Liver (tissue), 9 donors: ENCODE measurements around the gene GRIP2. TPM values are rescaled to one million over a fixed set of nuclear protein-coding genes. Genes with fewer than 3 reads are reported as not detected.

ENCODE experiments used
- DNase-seq: peaks from one replicate; pipeline ENCODE4 v3.0.0-alpha.2; 2017; ENCODE audit warnings: low spot score
- H3K27ac ChIP-seq, 2 donors: one replicate each; pipeline ENCODE4 v1.7.0; 2013; ENCODE audit warnings: inconsistent platforms in 2 of 2, low read length in 2 of 2, control low read depth in 1 of 2, low read depth in 1 of 2, mild to moderate bottlenecking in 1 of 2
- H3K27me3 ChIP-seq, 4 donors: one replicate each; pipeline versions ENCODE4 v1.6.1 to v1.7.0; 2013; ENCODE audit warnings: low read length in 3 of 4, inconsistent platforms in 1 of 4, mild to moderate bottlenecking in 1 of 4, moderate library complexity in 1 of 4; ENCODE audit not compliant: control insufficient read depth in 4 of 4, insufficient read depth in 4 of 4
- H3K36me3 ChIP-seq, 4 donors: one replicate each; pipeline versions ENCODE4 v1.6.1 to v1.7.0; 2013; ENCODE audit warnings: low read length in 3 of 4, mild to moderate bottlenecking in 3 of 4, low read depth in 1 of 4, moderate library complexity in 1 of 4; ENCODE audit not compliant: control insufficient read depth in 4 of 4, insufficient read depth in 3 of 4
- H3K4me1 ChIP-seq, 4 donors: one replicate each; pipeline versions ENCODE4 v1.6.1 to v1.7.0; 2013; ENCODE audit warnings: low read length in 3 of 4, mild to moderate bottlenecking in 3 of 4, moderate library complexity in 1 of 4; ENCODE audit not compliant: control insufficient read depth in 4 of 4, insufficient read depth in 4 of 4
- H3K4me3 ChIP-seq, 3 donors: one replicate each; pipeline versions ENCODE4 v1.6.1 to v1.7.0; 2013; ENCODE audit warnings: low read length in 3 of 3, control low read depth in 1 of 3, low read depth in 1 of 3, mild to moderate bottlenecking in 1 of 3
- H3K9ac ChIP-seq, 2 donors: one replicate each; pipeline ENCODE4 v1.7.0; 2013; ENCODE audit warnings: low read length in 2 of 2, mild to moderate bottlenecking in 2 of 2, moderate library complexity in 2 of 2, control low read depth in 1 of 2, low read depth in 1 of 2
- H3K9me3 ChIP-seq, 4 donors: one replicate each; pipeline versions ENCODE4 v1.6.1 to v1.7.0; 2013; ENCODE audit warnings: low read length in 3 of 4; ENCODE audit not compliant: control insufficient read depth in 4 of 4
- ATF3 ChIP-seq: IDR thresholded peaks from 2 replicates; pipeline ENCODE4 v1.6.1; 2016; ENCODE audit warnings: antibody characterized with exemption
- EGR1 ChIP-seq, 2 donors: IDR thresholded peaks; 2 replicates each; pipeline ENCODE4 v1.6.1; 2016 to 2018; ENCODE audit warnings: antibody characterized with exemption in 2 of 2, low read depth in 2 of 2
- FOXA1 ChIP-seq: IDR thresholded peaks from 2 replicates; pipeline ENCODE4 v1.6.1; 2016; ENCODE audit warnings: antibody characterized with exemption
- FOXA2 ChIP-seq: IDR thresholded peaks from 2 replicates; pipeline ENCODE4 v1.6.1; 2016; ENCODE audit warnings: antibody characterized with exemption
- GABPA ChIP-seq, 2 donors: IDR thresholded peaks in 1 of 2; conservative IDR thresholded peaks in 1 of 2; 2 replicates each; pipeline ENCODE4 v1.6.1; 2016; ENCODE audit warnings: antibody characterized with exemption in 2 of 2, mild to moderate bottlenecking in 1 of 2, moderate library complexity in 1 of 2
- HNF4A ChIP-seq, 2 donors: conservative IDR thresholded peaks; 2 replicates each; pipeline ENCODE4 v1.6.1; 2016; ENCODE audit warnings: antibody characterized with exemption in 2 of 2, mild to moderate bottlenecking in 2 of 2
- HNF4G ChIP-seq: IDR thresholded peaks from 2 replicates; pipeline ENCODE4 v1.6.1; 2016; ENCODE audit warnings: antibody characterized with exemption
- JUND ChIP-seq, 2 donors: IDR thresholded peaks; 2 replicates each; pipeline ENCODE4 v1.6.1; 2016; ENCODE audit warnings: antibody characterized with exemption in 2 of 2
- NR2F2 ChIP-seq: IDR thresholded peaks from 2 replicates; pipeline ENCODE4 v1.6.1; 2016; ENCODE audit warnings: antibody characterized with exemption
- RXRA ChIP-seq, 2 donors: IDR thresholded peaks; 2 replicates each; pipeline ENCODE4 v1.6.1; 2017 to 2018; ENCODE audit warnings: antibody characterized with exemption in 2 of 2, mild to moderate bottlenecking in 1 of 2
- SP1 ChIP-seq: IDR thresholded peaks from 2 replicates; pipeline ENCODE4 v1.6.1; 2018; ENCODE audit warnings: antibody characterized with exemption, mild to moderate bottlenecking
- TAF1 ChIP-seq: conservative IDR thresholded peaks from 2 replicates; pipeline ENCODE4 v1.6.1; 2016; ENCODE audit warnings: antibody characterized with exemption, mild to moderate bottlenecking
- YY1 ChIP-seq: IDR thresholded peaks from 2 replicates; pipeline ENCODE4 v1.6.1; 2016; ENCODE audit warnings: antibody characterized with exemption, mild to moderate bottlenecking
- ZBTB33 ChIP-seq: IDR thresholded peaks from 2 replicates; pipeline ENCODE4 v1.6.1; 2016; ENCODE audit warnings: antibody characterized with exemption
- WGBS: extraction: QIAGEN DNeasy Blood & Tissue Kit; methylation state at CpG from one replicate; pipeline ENCODE4 v1.1.7; 2013; 5-methylcytosine and 5-hydroxymethylcytosine counted together
- polyA plus RNA-seq, 2 donors: library from polyadenylated mRNA; stranded (reverse) in 1 of 2; unstranded in 1 of 2; fragments of 200-250 nt in 1 of 2; fragments of >200 nt in 1 of 2; fragmentation: Nextera tagmentation in 1 of 2; extraction: Ambion mirVana in 1 of 2; gene quantifications; one replicate each; pipeline versions ENCODE4 v1.2.1 to v1.2.3, GENCODE V29; 2013 to 2015
- total RNA-seq, 2 donors: library from RNA; depleted of rRNA; stranded (reverse); fragments of >200 nt; gene quantifications; one replicate each; pipeline ENCODE4 v1.2.3, GENCODE V29; 2014
- TF ChIP-seq, protein P1 (sequence below): IDR thresholded peaks from 2 replicates; pipeline ENCODE4 v1.6.1; 2016; ENCODE audit warnings: antibody characterized with exemption
- TF ChIP-seq, protein P2 (sequence below): fragments of 150-350 bp; IDR thresholded peaks from 2 replicates; pipeline ENCODE4 v1.5.1; 2017; ENCODE audit warnings: improper control_type of control experiment, low read depth, low read length; ENCODE audit not compliant: missing input control
- TF ChIP-seq, protein P3 (sequence below): IDR thresholded peaks from 2 replicates; pipeline ENCODE4 v1.6.1; 2016; ENCODE audit warnings: antibody characterized with exemption, mild to moderate bottlenecking
- donor health status: healthy.
- donor health status: healthy.
- donor health status: healthy.
- donor health status: healthy.
- donor health status: healthy.

GRIP2 gene
- total and polyA plus RNA-seq, 4 donors, result 0.05 to 0.33 (median 0.09) TPM; not detected in 1

DNA sequence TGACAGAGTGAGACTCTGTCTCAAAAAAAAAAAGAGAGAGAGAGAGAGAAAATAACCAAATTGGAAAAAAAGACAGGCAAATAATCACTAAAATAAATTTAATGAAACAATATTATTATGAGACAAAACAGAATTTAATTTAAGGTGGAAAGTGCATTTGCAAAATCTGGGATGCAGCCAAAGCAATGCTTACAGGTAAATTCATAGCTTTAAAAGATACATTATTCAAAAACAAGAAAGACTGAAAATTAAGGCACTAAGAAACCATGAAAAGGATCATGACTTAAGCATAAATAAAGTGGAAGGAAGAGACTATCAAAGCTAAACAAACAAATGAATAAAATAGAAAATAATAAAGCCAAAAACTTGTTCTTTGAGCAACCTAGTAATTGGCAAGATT, 37.7 kb downstream of the GRIP2 start:
- Histone ChIP-seq H3K9ac (no peak overlapping the region), H3K36me3 (no peaks in the 10 kb centered on the region), H3K4me3 (no peak overlapping the region), H3K4me1 (no peaks in the 10 kb centered on the region), H3K27ac (no peak overlapping the region), H3K9me3 (peaks cover 2 to 5% (median 3%) of the 10 kb centered on the region in 4 donors), H3K27me3 (no peaks in the 10 kb centered on the region)
- no peak for DNase-seq
- TF ChIP-seq FOXA1, result no peak
- TF ChIP-seq, protein P1, sequence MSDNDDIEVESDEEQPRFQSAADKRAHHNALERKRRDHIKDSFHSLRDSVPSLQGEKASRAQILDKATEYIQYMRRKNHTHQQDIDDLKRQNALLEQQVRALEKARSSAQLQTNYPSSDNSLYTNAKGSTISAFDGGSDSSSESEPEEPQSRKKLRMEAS, result no peak
- TF ChIP-seq, protein P2, sequence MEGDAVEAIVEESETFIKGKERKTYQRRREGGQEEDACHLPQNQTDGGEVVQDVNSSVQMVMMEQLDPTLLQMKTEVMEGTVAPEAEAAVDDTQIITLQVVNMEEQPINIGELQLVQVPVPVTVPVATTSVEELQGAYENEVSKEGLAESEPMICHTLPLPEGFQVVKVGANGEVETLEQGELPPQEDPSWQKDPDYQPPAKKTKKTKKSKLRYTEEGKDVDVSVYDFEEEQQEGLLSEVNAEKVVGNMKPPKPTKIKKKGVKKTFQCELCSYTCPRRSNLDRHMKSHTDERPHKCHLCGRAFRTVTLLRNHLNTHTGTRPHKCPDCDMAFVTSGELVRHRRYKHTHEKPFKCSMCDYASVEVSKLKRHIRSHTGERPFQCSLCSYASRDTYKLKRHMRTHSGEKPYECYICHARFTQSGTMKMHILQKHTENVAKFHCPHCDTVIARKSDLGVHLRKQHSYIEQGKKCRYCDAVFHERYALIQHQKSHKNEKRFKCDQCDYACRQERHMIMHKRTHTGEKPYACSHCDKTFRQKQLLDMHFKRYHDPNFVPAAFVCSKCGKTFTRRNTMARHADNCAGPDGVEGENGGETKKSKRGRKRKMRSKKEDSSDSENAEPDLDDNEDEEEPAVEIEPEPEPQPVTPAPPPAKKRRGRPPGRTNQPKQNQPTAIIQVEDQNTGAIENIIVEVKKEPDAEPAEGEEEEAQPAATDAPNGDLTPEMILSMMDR, result no peak
- no peak for TF ChIP-seq HNF4A (conservative IDR thresholded peaks at IDR 0.05)
- TF ChIP-seq JUND (IDR thresholded peaks at IDR 0.05), result no peak
- no peak for TF ChIP-seq RXRA (IDR thresholded peaks at IDR 0.05)
- no peak for TF ChIP-seq HNF4G
- TF ChIP-seq EGR1 (IDR thresholded peaks at IDR 0.05; ENCODE audit: low read depth in 2 of 2), result no peak
- TF ChIP-seq FOXA2, result no peak
- TF ChIP-seq NR2F2, result no peak
- no peak for TF ChIP-seq ZBTB33
- TF ChIP-seq, protein P3, sequence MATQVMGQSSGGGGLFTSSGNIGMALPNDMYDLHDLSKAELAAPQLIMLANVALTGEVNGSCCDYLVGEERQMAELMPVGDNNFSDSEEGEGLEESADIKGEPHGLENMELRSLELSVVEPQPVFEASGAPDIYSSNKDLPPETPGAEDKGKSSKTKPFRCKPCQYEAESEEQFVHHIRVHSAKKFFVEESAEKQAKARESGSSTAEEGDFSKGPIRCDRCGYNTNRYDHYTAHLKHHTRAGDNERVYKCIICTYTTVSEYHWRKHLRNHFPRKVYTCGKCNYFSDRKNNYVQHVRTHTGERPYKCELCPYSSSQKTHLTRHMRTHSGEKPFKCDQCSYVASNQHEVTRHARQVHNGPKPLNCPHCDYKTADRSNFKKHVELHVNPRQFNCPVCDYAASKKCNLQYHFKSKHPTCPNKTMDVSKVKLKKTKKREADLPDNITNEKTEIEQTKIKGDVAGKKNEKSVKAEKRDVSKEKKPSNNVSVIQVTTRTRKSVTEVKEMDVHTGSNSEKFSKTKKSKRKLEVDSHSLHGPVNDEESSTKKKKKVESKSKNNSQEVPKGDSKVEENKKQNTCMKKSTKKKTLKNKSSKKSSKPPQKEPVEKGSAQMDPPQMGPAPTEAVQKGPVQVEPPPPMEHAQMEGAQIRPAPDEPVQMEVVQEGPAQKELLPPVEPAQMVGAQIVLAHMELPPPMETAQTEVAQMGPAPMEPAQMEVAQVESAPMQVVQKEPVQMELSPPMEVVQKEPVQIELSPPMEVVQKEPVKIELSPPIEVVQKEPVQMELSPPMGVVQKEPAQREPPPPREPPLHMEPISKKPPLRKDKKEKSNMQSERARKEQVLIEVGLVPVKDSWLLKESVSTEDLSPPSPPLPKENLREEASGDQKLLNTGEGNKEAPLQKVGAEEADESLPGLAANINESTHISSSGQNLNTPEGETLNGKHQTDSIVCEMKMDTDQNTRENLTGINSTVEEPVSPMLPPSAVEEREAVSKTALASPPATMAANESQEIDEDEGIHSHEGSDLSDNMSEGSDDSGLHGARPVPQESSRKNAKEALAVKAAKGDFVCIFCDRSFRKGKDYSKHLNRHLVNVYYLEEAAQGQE, result no peak
- no peak for TF ChIP-seq GABPA (IDR thresholded peaks at IDR 0.05 in 1 of 2, conservative IDR thresholded peaks at IDR 0.05 in 1 of 2)
- TF ChIP-seq SP1, result no peak
- no peak for TF ChIP-seq ATF3
- TF ChIP-seq YY1, result no peak
- no peak for TF ChIP-seq TAF1

DNA sequence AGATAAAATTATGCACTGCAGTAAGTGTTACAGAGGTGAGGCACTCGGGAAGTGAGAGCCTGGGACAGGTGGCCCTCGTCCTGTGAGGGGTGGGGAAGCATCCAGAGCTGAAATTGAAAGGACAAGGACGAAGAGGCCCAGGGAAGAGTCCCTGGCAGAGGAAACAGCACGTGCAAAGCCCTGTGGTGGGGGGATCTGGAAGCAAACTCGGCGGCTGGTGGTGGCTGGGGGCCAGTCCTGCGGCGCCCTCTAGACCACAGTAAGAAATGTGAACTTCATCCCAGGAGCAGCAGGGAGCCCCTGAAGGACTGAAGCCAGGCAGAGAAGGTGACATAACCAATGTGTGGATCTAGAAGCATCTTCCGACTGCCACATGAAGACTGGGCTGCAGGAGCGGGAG, 42.8 kb downstream of the GRIP2 start:
- no peak for DNase-seq
- Histone ChIP-seq H3K27ac (no peak overlapping the region), H3K9ac (no peak overlapping the region), H3K36me3 (no peaks in the 10 kb centered on the region), H3K4me1 (no peaks in the 10 kb centered on the region), H3K27me3 (no peaks in the 10 kb centered on the region), H3K4me3 (no peak overlapping the region), H3K9me3 (no peaks in the 10 kb centered on the region)
- WGBS, result 70% methylated on average over 10 of the region's 10 CpGs
- TF ChIP-seq EGR1 (IDR thresholded peaks at IDR 0.05; ENCODE audit: low read depth in 2 of 2), result no peak
- no peak for TF ChIP-seq JUND (IDR thresholded peaks at IDR 0.05)
- TF ChIP-seq TAF1, result no peak
- no peak for TF ChIP-seq HNF4A (conservative IDR thresholded peaks at IDR 0.05)
- TF ChIP-seq, protein P2, result no peak
- no peak for TF ChIP-seq ZBTB33
- no peak for TF ChIP-seq FOXA2
- TF ChIP-seq FOXA1, result no peak
- TF ChIP-seq RXRA (IDR thresholded peaks at IDR 0.05), result no peak
- TF ChIP-seq NR2F2, result no peak
- no peak for TF ChIP-seq YY1
- no peak for TF ChIP-seq HNF4G
- no peak for TF ChIP-seq GABPA (IDR thresholded peaks at IDR 0.05 in 1 of 2, conservative IDR thresholded peaks at IDR 0.05 in 1 of 2)
- TF ChIP-seq, protein P1, result no peak
